ENCODE data around the gene UBA3. TPM values are rescaled to one million over a fixed set of nuclear protein-coding genes. Genes with fewer than 3 reads are reported as not detected.

Gene UBA3
- total and polyA plus RNA-seq, 2 of the 13 experiments (the other 11 are each of a cell fraction or from before 2014, with no cell fraction given) = 40.7 to 49.0 TPM

DNA sequence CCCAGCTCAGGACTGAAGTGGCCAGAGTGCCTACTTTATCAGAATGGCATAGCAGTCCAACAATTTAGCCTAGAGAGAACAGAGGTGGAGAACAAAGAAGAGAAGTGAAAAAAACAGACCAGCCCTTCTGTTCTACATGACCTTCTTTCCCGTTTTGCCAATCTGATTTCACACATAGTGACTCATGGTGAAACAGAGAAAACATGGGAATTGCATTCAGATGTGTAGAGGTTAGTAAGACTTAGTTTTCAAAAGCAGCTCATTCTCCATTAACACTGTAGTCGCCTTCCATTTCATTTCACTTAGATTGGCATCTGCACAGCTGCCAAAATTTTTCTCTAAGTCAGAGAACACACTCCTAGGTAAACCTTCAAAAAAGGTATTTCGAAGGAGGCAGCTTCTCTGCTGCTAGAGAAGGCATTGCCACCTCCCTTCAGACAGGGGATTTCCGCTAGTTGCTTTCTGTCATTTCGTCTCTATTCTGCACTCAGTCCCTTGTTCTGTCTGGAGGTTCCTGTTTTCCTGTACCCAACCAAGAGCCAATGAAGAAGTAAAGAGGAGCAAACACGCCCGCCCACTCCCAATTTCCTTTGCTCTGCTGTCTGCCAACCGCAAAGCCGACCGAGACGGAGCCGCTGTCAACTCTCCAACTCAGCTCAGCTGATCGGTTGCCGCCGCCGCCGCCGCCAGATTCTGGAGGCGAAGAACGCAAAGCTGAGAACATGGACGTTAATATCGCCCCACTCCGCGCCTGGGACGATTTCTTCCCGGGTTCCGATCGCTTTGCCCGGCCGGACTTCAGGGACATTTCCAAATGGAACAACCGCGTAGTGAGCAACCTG lies 4.4 kb upstream of the UBA3 start, which contains the start of gene ARL6IP5 (continued):
- TF ChIP-seq, protein P1, sequence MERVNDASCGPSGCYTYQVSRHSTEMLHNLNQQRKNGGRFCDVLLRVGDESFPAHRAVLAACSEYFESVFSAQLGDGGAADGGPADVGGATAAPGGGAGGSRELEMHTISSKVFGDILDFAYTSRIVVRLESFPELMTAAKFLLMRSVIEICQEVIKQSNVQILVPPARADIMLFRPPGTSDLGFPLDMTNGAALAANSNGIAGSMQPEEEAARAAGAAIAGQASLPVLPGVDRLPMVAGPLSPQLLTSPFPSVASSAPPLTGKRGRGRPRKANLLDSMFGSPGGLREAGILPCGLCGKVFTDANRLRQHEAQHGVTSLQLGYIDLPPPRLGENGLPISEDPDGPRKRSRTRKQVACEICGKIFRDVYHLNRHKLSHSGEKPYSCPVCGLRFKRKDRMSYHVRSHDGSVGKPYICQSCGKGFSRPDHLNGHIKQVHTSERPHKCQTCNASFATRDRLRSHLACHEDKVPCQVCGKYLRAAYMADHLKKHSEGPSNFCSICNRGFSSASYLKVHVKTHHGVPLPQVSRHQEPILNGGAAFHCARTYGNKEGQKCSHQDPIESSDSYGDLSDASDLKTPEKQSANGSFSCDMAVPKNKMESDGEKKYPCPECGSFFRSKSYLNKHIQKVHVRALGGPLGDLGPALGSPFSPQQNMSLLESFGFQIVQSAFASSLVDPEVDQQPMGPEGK (CRISPR knock-in tag; IDR thresholded peaks at IDR 0.05) = 0 out of 2 replicates have a peak, but pooled peaks have one; percentile 6
- TF ChIP-seq, protein P2, sequence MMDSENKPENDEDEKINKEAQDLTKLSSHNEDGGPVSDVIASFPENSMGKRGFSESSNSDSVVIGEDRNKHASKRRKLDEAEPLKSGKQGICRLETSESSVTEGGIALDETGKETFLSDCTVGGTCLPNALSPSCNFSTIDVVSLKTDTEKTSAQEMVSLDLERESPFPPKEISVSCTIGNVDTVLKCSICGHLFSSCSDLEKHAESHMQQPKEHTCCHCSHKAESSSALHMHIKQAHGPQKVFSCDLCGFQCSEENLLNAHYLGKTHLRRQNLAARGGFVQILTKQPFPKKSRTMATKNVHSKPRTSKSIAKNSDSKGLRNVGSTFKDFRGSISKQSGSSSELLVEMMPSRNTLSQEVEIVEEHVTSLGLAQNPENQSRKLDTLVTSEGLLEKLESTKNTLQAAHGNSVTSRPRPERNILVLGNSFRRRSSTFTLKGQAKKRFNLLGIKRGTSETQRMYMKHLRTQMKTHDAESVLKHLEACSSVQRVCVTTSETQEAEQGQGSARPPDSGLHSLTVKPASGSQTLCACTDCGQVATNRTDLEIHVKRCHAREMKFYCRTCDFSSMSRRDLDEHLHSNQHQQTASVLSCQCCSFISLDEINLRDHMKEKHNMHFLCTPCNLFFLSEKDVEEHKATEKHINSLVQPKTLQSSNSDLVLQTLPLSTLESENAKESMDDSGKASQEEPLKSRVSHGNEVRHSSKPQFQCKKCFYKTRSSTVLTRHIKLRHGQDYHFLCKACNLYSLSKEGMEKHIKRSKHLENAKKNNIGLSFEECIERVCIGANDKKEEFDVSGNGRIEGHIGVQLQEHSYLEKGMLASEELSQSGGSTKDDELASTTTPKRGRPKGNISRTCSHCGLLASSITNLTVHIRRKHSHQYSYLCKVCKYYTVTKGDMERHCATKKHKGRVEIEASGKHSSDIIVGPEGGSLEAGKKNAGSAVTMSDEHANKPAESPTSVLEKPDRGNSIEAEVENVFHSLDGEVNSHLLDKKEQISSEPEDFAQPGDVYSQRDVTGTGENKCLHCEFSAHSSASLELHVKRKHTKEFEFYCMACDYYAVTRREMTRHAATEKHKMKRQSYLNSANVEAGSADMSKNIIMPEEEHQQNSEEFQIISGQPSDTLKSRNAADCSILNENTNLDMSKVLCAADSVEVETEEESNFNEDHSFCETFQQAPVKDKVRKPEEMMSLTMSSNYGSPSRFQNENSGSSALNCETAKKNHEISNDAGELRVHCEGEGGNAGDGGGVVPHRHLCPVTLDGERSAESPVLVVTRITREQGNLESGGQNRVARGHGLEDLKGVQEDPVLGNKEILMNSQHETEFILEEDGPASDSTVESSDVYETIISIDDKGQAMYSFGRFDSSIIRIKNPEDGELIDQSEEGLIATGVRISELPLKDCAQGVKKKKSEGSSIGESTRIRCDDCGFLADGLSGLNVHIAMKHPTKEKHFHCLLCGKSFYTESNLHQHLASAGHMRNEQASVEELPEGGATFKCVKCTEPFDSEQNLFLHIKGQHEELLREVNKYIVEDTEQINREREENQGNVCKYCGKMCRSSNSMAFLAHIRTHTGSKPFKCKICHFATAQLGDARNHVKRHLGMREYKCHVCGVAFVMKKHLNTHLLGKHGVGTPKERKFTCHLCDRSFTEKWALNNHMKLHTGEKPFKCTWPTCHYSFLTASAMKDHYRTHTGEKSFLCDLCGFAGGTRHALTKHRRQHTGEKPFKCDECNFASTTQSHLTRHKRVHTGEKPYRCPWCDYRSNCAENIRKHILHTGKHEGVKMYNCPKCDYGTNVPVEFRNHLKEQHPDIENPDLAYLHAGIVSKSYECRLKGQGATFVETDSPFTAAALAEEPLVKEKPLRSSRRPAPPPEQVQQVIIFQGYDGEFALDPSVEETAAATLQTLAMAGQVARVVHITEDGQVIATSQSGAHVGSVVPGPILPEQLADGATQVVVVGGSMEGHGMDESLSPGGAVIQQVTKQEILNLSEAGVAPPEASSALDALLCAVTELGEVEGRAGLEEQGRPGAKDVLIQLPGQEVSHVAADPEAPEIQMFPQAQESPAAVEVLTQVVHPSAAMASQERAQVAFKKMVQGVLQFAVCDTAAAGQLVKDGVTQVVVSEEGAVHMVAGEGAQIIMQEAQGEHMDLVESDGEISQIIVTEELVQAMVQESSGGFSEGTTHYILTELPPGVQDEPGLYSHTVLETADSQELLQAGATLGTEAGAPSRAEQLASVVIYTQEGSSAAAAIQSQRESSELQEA (CRISPR knock-in tag; IDR thresholded peaks at IDR 0.05; ENCODE audit: not compliant biosample characterization) = no peak
- TF ChIP-seq, protein P3, sequence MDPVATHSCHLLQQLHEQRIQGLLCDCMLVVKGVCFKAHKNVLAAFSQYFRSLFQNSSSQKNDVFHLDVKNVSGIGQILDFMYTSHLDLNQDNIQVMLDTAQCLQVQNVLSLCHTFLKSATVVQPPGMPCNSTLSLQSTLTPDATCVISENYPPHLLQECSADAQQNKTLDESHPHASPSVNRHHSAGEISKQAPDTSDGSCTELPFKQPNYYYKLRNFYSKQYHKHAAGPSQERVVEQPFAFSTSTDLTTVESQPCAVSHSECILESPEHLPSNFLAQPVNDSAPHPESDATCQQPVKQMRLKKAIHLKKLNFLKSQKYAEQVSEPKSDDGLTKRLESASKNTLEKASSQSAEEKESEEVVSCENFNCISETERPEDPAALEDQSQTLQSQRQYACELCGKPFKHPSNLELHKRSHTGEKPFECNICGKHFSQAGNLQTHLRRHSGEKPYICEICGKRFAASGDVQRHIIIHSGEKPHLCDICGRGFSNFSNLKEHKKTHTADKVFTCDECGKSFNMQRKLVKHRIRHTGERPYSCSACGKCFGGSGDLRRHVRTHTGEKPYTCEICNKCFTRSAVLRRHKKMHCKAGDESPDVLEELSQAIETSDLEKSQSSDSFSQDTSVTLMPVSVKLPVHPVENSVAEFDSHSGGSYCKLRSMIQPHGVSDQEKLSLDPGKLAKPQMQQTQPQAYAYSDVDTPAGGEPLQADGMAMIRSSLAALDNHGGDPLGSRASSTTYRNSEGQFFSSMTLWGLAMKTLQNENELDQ (CRISPR knock-in tag; IDR thresholded peaks at IDR 0.05; ENCODE audit: borderline replicate concordance) = no peak
- TF ChIP-seq FLYWCH1 (CRISPR knock-in tag; IDR thresholded peaks at IDR 0.05) = no peak
- TF ChIP-seq, protein P4, sequence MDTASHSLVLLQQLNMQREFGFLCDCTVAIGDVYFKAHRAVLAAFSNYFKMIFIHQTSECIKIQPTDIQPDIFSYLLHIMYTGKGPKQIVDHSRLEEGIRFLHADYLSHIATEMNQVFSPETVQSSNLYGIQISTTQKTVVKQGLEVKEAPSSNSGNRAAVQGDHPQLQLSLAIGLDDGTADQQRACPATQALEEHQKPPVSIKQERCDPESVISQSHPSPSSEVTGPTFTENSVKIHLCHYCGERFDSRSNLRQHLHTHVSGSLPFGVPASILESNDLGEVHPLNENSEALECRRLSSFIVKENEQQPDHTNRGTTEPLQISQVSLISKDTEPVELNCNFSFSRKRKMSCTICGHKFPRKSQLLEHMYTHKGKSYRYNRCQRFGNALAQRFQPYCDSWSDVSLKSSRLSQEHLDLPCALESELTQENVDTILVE (CRISPR knock-in tag; IDR thresholded peaks at IDR 0.05) = no peak
- TF ChIP-seq, protein P5, sequence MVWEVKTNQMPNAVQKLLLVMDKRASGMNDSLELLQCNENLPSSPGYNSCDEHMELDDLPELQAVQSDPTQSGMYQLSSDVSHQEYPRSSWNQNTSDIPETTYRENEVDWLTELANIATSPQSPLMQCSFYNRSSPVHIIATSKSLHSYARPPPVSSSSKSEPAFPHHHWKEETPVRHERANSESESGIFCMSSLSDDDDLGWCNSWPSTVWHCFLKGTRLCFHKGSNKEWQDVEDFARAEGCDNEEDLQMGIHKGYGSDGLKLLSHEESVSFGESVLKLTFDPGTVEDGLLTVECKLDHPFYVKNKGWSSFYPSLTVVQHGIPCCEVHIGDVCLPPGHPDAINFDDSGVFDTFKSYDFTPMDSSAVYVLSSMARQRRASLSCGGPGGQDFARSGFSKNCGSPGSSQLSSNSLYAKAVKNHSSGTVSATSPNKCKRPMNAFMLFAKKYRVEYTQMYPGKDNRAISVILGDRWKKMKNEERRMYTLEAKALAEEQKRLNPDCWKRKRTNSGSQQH (CRISPR knock-in tag; IDR thresholded peaks at IDR 0.05; ENCODE audit: low read depth) = no peak
- TF ChIP-seq ZNF317 (CRISPR knock-in tag; IDR thresholded peaks at IDR 0.05) = no peak; the same call in 1 of the 2 replicates
- TF ChIP-seq CC2D1A (CRISPR knock-in tag; IDR thresholded peaks at IDR 0.05) = no peak
- TF ChIP-seq SALL1 (CRISPR knock-in tag; IDR thresholded peaks at IDR 0.05) = peak; percentile 71
